Loucy (cell line): ENCODE measurements around the gene PITRM1.

ENCODE experiments used
- EZH2phosphoT487 ChIP-seq: fragments of 200-600 bp; IDR thresholded peaks from 2 replicates; pipeline ENCODE4 v1.6.1; 2018; ENCODE audit warnings: antibody characterized with exemption, mild to moderate bottlenecking, moderate library complexity, borderline replicate concordance
- TF ChIP-seq, protein P1 (sequence below): fragments of 200-600 bp; sonication (generic); conservative IDR thresholded peaks from 2 replicates; pipeline ENCODE4 v1.5.1; 2014; ENCODE audit warnings: mild to moderate bottlenecking, antibody characterized with exemption, low read length

DNA sequence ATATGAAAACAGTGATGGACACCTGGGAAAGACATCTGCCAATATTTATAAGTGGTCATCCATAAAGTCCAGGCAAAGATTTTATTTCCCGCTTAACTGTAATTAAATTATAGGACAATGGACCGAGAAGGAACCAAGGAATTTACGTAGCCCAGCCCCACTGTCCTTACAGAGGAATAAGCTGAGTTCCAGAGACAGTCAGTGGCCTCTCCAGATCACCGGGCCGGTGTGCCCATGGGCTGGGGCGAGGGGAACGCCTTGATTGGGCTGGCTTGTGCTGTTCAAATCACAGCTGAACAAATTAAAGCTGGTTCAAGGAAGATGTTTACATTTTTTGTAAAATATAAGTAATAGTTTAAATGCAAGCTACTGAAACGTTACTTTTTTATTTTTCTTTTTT is 64.5 kb downstream of the PITRM1 start:
- TF ChIP-seq, protein P1, sequence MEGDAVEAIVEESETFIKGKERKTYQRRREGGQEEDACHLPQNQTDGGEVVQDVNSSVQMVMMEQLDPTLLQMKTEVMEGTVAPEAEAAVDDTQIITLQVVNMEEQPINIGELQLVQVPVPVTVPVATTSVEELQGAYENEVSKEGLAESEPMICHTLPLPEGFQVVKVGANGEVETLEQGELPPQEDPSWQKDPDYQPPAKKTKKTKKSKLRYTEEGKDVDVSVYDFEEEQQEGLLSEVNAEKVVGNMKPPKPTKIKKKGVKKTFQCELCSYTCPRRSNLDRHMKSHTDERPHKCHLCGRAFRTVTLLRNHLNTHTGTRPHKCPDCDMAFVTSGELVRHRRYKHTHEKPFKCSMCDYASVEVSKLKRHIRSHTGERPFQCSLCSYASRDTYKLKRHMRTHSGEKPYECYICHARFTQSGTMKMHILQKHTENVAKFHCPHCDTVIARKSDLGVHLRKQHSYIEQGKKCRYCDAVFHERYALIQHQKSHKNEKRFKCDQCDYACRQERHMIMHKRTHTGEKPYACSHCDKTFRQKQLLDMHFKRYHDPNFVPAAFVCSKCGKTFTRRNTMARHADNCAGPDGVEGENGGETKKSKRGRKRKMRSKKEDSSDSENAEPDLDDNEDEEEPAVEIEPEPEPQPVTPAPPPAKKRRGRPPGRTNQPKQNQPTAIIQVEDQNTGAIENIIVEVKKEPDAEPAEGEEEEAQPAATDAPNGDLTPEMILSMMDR, result no peak
- TF ChIP-seq EZH2phosphoT487, result no peak
